Endothelial cell of umbilical vein (primary cell): ENCODE data around the gene CMTR1. TPM values are rescaled to one million over a fixed set of nuclear protein-coding genes. Genes with fewer than 3 reads are reported as not detected.

Source experiments
- BruUV-seq: library from RNA; stranded (reverse); fragments of 400-500 nt; replicated peaks from 2 replicates; lab custom pipeline; 2021; lab: Mats Ljungman, UMichigan
- CTCF ChIA-PET: fragments of 300-600, 350-600 bp; sonication (Branson Sonifier 250); formaldehyde crosslinking; loops from one replicate; lab custom pipeline; 2021; ENCODE audit warnings: antibody characterized with exemption, inconsistent platforms; lab: Charles Lee
- POLR2A ChIA-PET: fragments of 300-600, 350-600 bp; sonication (Branson Sonifier 250); formaldehyde crosslinking; loops from one replicate; lab custom pipeline; 2021; ENCODE audit warnings: antibody characterized with exemption, inconsistent platforms; lab: Charles Lee
- DNase-seq: peaks from one replicate; pipeline ENCODE4 v3.0.0-alpha.2; 2011; ENCODE audit warnings: low read depth, low spot score
- FAIRE-seq: peaks from 2 replicates; lab custom pipeline; 2011; peaks lifted over from hg19 to GRCh38; lab: Jason Lieb, UNC
- H2AFZ ChIP-seq: 2 replicates; pipeline ENCODE4 v1.6.0; 2012; ENCODE audit warnings: low read depth, low read length, control low read depth, inconsistent platforms
- H3K27ac ChIP-seq: 2 replicates; pipeline ENCODE4 v1.5.1; 2011; ENCODE audit warnings: low read depth, mild to moderate bottlenecking, control low read depth, low read length, moderate library complexity; ENCODE audit not compliant: insufficient read depth
- H3K27me3 ChIP-seq, 2 experiments: 2 replicates each; pipeline versions ENCODE4 v1.6.0 to v1.6.1; 2011; ENCODE audit warnings: low read length in 2 of 2, mixed read lengths in 1 of 2; ENCODE audit not compliant: control insufficient read depth in 2 of 2, insufficient read depth in 2 of 2
- H3K36me3 ChIP-seq, 2 experiments: 2 replicates in 1 of 2; 3 replicates in 1 of 2; pipeline ENCODE4 v1.5.1; 2011; ENCODE audit warnings: low read length in 2 of 2, mild to moderate bottlenecking in 1 of 2, moderate library complexity in 1 of 2; ENCODE audit not compliant: control insufficient read depth in 2 of 2, insufficient read depth in 2 of 2; ENCODE audit errors: extremely low read depth in 1 of 2
- H3K4me1 ChIP-seq: 3 replicates; pipeline ENCODE4 v1.5.1; 2011; ENCODE audit warnings: mild to moderate bottlenecking, low read length; ENCODE audit not compliant: control insufficient read depth, insufficient read depth; ENCODE audit errors: extremely low read depth
- H3K4me2 ChIP-seq: 2 replicates; pipeline ENCODE4 v1.6.1; 2011; ENCODE audit warnings: low read length, control low read depth, mixed read lengths; ENCODE audit not compliant: insufficient read depth
- H3K4me3 ChIP-seq, 3 experiments: fragments of 200-600 bp in 1 of 3; sonication (generic), shearing (Covaris generic) in 1 of 3; replicated peaks in 1 of 3; 2 replicates each; pipeline ENCODE4 v1.5.1; 2011 to 2016; ENCODE audit warnings: control low read depth in 3 of 3, low read length in 3 of 3, mild to moderate bottlenecking in 2 of 3, inconsistent platforms in 1 of 3, low read depth in 1 of 3, moderate library complexity in 1 of 3; ENCODE audit not compliant: insufficient read depth in 1 of 3
- H3K79me2 ChIP-seq: 2 replicates; pipeline ENCODE4 v1.6.0; 2012; ENCODE audit warnings: low read length, inconsistent platforms; ENCODE audit not compliant: control insufficient read depth, insufficient read depth
- H3K9ac ChIP-seq: replicated peaks from 2 replicates; pipeline ENCODE3; 2011; ENCODE audit warnings: low read length, control low read depth; ENCODE audit not compliant: insufficient read depth; ENCODE audit errors: extremely low read depth
- H3K9me1 ChIP-seq: replicated peaks from 3 replicates; pipeline ENCODE4 v1.6.0; 2011; ENCODE audit warnings: mild to moderate bottlenecking, low read length; ENCODE audit not compliant: control insufficient read depth, insufficient read depth; ENCODE audit errors: extremely low read depth
- H3K9me3 ChIP-seq: replicated peaks from 2 replicates; pipeline ENCODE4 v1.5.1; 2012; ENCODE audit warnings: low read length, inconsistent platforms; ENCODE audit not compliant: control insufficient read depth, insufficient read depth
- H4K20me1 ChIP-seq: replicated peaks from 2 replicates; pipeline ENCODE3; 2011; ENCODE audit warnings: mild to moderate bottlenecking, low read length; ENCODE audit not compliant: control insufficient read depth, insufficient read depth; ENCODE audit errors: extremely low read depth
- EZH2 ChIP-seq: IDR thresholded peaks from 2 replicates; pipeline ENCODE4 v1.6.1; 2012; ENCODE audit warnings: borderline replicate concordance, low read depth, mild to moderate bottlenecking, moderate library complexity, low read length, inconsistent platforms; ENCODE audit not compliant: severe bottlenecking
- FOS ChIP-seq: IDR thresholded peaks from 2 replicates; pipeline ENCODE4 v1.6.1; 2011; ENCODE audit warnings: mild to moderate bottlenecking, low read length, moderate library complexity, borderline replicate concordance; ENCODE audit not compliant: insufficient read depth
- GATA2 ChIP-seq: IDR thresholded peaks from 2 replicates; pipeline ENCODE4 v1.7.0; 2011; ENCODE audit warnings: low read depth, mild to moderate bottlenecking, moderate library complexity, mixed read lengths, low read length; ENCODE audit not compliant: insufficient read length, insufficient read depth
- JUN ChIP-seq: IDR thresholded peaks from 2 replicates; pipeline ENCODE4 v1.6.1; 2011; ENCODE audit warnings: borderline replicate concordance, low read depth; ENCODE audit not compliant: insufficient read length, insufficient read depth
- MYC ChIP-seq: IDR thresholded peaks from one replicate; pipeline ENCODE4 v1.6.1; 2011; ENCODE audit warnings: mild to moderate bottlenecking, low read depth, low read length
- POLR2A ChIP-seq: IDR thresholded peaks from 2 replicates; pipeline ENCODE4 v1.6.1; 2012; ENCODE audit warnings: low read depth, mild to moderate bottlenecking, control low read depth, low read length
- POLR2AphosphoS5 ChIP-seq: IDR thresholded peaks from 2 replicates; pipeline ENCODE4 v1.6.1; 2012; ENCODE audit warnings: low read depth, mild to moderate bottlenecking, control low read depth, low read length, moderate library complexity; ENCODE audit not compliant: insufficient read depth
- dilution Hi-C: fragments of 300-500 bp; cut with MboI; formaldehyde crosslinking; loops from one replicate; pipeline ENCODE4 v1.15.0; 2019; ENCODE audit warnings: low sequenced_read_pairs; ENCODE audit not compliant: extremely low pct_ligation_motif_present
- intact Hi-C: fragments of 100-400 bp; cut with micrococcal nuclease; formaldehyde crosslinking; loops from one replicate; pipeline ENCODE4 v1.10.0; 2022
- polyA plus RNA-seq, 4 experiments: library from polyadenylated mRNA; depleted of rRNA in 3 of 4; stranded (reverse) in 3 of 4; unstranded in 1 of 4; fragments of >200 nt; gene quantifications; 2 replicates each; pipeline versions ENCODE4 v1.2.1 to v1.2.3, GENCODE V29; 2011 to 2012; ENCODE audit warnings: missing spikeins in 1 of 4
- total RNA-seq: library from RNA; stranded (reverse); gene quantifications from 2 replicates; pipeline ENCODE4 v1.2.3, GENCODE V29; 2021
- TF ChIP-seq, protein P1 (sequence below), 2 donors: IDR thresholded peaks; 1 replicate in 1 of 2; 2 replicates in 1 of 2; pipeline ENCODE4 v1.5.1; 2011; ENCODE audit warnings: low read length in 2 of 2, mild to moderate bottlenecking in 2 of 2, moderate library complexity in 2 of 2, control low read depth in 1 of 2, inconsistent platforms in 1 of 2, low read depth in 1 of 2; ENCODE audit not compliant: insufficient read depth in 1 of 2; ENCODE audit errors: extremely low read depth in 1 of 2
- TF ChIP-seq, protein P2 (sequence below): IDR thresholded peaks from 2 replicates; pipeline ENCODE4 v1.6.1; 2011; ENCODE audit not compliant: insufficient read depth, insufficient read length

CMTR1 gene
- total and polyA plus RNA-seq, 2 donors (not counting 3 experiments of a cell fraction or from before 2014, with no cell fraction given) = 19.5 to 38.0 TPM

- FAIRE-seq = no peak
- H3K27me3 ChIP-seq = no peaks in the 10 kb centered on the region
- H2AFZ ChIP-seq = no peak overlapping the region
- H3K79me2 ChIP-seq = no peaks in the 10 kb centered on the region
- POLR2A ChIA-PET = no interaction called here
- H3K9ac ChIP-seq = no peak overlapping the region
- TF ChIP-seq, protein P1, sequence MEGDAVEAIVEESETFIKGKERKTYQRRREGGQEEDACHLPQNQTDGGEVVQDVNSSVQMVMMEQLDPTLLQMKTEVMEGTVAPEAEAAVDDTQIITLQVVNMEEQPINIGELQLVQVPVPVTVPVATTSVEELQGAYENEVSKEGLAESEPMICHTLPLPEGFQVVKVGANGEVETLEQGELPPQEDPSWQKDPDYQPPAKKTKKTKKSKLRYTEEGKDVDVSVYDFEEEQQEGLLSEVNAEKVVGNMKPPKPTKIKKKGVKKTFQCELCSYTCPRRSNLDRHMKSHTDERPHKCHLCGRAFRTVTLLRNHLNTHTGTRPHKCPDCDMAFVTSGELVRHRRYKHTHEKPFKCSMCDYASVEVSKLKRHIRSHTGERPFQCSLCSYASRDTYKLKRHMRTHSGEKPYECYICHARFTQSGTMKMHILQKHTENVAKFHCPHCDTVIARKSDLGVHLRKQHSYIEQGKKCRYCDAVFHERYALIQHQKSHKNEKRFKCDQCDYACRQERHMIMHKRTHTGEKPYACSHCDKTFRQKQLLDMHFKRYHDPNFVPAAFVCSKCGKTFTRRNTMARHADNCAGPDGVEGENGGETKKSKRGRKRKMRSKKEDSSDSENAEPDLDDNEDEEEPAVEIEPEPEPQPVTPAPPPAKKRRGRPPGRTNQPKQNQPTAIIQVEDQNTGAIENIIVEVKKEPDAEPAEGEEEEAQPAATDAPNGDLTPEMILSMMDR (IDR thresholded peaks at IDR 0.05; ENCODE audit: extremely low read depth in 1 of 2, insufficient read depth in 1 of 2, low read depth in 1 of 2, low read length in 2 of 2) = no peak
- TF ChIP-seq POLR2A (no peak), GATA2 (no peak), JUN (no peak), EZH2 (no peak), POLR2AphosphoS5 (no peak), FOS (no peak), MYC (no peak)
- TF ChIP-seq, protein P2, sequence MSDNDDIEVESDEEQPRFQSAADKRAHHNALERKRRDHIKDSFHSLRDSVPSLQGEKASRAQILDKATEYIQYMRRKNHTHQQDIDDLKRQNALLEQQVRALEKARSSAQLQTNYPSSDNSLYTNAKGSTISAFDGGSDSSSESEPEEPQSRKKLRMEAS = no peak
- intact Hi-C loops (no loop called here), dilution Hi-C loops (no loop called here)
- H3K4me3 ChIP-seq = no peak overlapping the region
- H3K4me1 ChIP-seq = no peaks in the 10 kb centered on the region
- no peak overlapping the region for H3K4me2 ChIP-seq
- BruUV-seq = no TSS peak
- DNase-seq = no peak
- no peak overlapping the region for H3K27ac ChIP-seq
- H3K36me3 ChIP-seq = peaks cover 0 to 2% of the 10 kb centered on the region in 2 experiments
- no peaks in the 10 kb centered on the region for H3K9me3 ChIP-seq
- CTCF ChIA-PET = interaction anchor here (0.7 to 1.7 kb wide), 4 partner anchors 11 to 204 kb away, joined by 3 to 8 read pairs (median 4); partner anchors contain the start of gene CCDC167
- H3K9me1 ChIP-seq = no peaks in the 10 kb centered on the region
- H4K20me1 ChIP-seq = no peaks in the 10 kb centered on the region
Measured at GRCh38 chr6:37488476-37488875, 55.5 kb downstream of the CMTR1 start.
